Hematopoietic multipotent progenitor cell (in vitro differentiated cells): Measurements from ENCODE around the gene RAB30. TPM values are rescaled to one million over a fixed set of nuclear protein-coding genes. Genes with fewer than 3 reads are reported as not detected.
"Not testable (repeated sequence)": the region's sequence is repeated elsewhere in the genome, so short reads cannot be mapped to it uniquely, and the experiment has no call there.

Experiments used
- DNase-seq, 3 donors: peaks; one replicate each; pipeline ENCODE4 v3.0.0-alpha.2; 2011 to 2015; ENCODE audit warnings: low read depth in 2 of 3, low spot score in 2 of 3
- total RNA-seq: library from RNA; depleted of rRNA; stranded (reverse); fragments of >200 nt; gene quantifications from one replicate; pipeline ENCODE4 v1.2.3, GENCODE V29; 2012

RAB30 gene
- total RNA-seq, 1 donor: 0.81 TPM

DNA sequence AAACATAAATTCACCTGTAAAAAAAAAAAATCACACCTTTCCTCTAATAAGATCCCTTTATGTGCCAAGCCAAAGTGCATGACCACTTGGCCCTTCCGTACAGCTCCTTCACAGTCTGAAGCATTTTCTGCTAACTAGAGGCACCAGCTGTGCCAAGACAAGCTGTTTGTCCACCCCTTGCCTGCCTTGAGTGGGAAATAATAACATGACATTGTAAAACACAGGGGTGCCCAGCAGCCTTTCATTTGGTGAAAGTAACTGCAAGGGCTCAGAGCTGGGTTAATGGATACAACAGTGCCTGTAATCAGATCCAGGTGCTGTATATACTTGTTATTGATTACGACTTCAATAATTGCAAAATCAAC is 110.9 kb downstream of the RAB30 start:
- no peak for DNase-seq

DNA sequence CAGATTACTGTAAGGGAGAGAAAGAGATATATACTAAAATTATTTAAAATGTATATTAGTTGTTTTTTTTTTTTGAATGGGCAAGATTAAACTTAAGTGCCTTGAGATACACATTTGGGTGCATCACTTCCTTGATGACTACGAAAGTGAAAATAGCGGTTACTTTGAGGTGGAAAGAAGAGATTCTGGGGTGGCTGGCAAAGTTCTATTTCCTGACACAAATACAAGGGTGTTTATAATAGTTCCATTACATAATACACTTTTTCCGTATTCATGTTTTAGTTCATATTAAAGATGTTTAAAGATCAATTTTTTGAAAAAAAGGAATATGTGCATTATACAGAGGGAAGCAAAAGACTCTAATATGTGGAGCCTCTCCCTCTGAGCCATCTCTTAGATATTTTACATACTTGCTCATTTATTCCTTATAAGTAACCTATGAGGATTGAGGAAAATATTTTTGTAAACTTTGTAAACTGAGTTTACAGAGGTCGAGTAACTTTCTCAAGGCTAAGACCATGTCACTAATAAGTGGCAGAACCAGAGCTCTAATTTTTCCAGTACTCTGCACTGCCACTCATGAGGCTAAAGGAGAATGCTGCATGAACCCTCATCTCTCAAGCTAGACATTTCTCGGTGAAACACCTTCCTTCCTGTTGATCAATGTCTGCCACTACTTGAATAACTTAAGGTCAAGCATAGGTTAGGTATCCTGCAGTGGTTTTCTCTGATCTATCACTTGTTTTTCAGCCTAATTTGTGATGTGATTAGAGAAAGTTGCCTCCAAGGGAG is 111.5 kb downstream of the RAB30 start:
- DNase-seq: peak in 1 of 3 donors; percentile 35

DNA sequence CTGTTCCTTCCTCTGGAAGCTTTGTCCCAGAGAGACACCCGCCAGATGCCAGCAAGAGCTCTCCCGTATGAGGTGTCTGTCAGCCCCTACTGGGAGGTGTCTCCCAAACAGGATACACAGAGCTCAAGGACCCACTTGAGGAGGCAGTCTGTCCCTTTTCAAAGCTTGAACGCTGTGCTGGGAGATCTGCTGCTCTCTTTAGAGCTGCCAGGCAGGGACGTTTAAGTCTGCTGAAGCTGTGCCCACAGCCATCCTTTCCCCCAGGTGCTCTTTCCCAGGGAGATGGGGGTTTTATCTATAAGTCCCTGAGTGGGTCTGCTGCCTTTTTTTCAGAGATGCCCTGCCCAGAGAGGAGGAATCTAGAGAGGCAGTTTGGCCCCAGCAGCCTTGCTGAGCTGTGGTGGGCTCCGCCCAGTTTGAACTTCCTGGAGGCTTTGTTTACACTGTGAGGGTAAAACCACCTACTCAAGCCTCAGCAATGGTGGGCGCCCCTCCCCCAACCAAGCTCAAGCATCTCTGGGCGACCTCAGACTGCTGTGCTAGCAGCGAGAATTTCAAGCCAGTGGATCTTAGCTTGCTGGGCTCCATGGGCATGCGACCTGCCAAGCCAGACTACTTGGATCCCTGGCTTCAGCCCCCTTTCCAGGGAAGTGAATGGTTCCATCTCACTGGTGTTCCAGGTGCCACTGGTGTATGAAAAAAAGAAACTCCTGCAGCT is 115.8 kb downstream of the RAB30 start:
- not testable (repeated sequence) for DNase-seq

DNA sequence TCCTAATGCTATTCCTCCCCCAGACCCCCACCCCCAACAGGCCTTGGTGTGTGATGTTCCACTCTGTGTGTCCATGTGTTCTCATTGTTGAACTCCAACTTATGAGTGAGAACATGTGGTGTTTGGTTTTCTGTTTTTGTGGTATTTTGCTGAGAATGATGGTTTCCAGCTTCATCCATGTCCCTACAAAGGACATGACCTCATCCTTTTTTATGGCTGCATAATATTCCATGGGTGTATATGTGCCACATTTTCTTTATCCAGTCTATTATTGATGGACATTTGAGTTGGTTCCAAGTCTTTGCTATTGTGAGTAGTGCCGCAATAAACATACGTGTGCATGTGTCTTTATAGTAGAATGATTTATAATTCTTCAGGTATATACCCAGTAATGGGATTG is 121.2 kb downstream of the RAB30 start:
- DNase-seq: not testable (repeated sequence)

DNA sequence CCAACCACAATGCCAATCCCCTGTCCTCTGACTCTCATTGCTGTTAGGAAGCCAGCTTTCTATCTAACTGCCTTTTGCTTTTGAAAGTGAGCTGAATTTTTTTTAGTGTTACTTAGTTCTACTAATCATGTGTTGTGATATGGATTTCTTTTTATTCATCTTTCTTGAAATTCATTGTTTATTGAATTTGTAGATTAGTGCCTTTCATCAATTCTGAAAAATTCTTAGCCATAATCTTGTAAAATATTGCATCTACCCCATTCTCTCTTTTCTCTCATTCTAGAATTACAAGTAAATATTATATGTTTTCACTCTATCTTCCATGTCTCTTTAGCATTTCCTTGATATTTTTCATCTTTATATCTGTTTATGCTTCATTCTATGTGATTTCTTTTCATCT is 122.3 kb downstream of the RAB30 start:
- no peak for DNase-seq

DNA sequence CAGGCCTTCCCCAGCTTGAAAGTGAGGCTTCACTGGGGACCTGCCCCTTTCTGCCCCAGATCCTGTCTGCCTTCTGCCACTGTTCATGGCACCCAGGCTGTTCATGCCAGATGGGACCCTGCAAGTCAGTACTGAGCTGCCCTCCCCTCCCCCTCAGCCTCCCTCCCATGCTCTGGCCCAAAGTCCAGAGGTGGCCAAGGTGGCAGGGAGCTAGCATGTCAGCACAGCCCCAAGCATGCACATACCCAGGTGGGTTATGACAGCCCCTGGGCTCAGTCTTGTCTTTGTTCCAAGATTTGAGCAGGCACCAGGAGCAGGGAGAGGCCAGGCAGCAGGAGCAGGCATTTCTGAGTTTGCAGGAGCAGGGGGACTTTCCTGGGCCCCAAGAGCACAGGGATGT is 126.0 kb downstream of the RAB30 start:
- DNase-seq: no peak

DNA sequence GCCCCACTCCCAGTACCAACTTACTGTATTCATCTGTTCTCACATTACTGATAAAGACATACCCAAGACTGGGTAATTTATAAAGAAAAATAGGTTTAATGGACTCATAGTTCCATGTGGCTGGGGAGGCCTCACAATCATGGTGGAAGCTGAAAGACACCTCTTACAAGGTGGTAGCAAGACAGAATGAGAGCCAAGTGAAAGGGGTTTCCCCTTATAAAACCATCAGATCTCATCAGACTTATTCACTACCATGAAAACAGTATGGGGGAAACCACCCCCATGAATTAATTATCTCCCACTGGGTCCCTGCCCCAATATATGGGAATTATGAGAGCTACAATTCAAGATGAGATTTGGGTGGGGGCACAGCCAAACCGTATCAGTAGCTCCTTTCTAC is 126.7 kb downstream of the RAB30 start:
- DNase-seq: not testable (repeated sequence)

DNA sequence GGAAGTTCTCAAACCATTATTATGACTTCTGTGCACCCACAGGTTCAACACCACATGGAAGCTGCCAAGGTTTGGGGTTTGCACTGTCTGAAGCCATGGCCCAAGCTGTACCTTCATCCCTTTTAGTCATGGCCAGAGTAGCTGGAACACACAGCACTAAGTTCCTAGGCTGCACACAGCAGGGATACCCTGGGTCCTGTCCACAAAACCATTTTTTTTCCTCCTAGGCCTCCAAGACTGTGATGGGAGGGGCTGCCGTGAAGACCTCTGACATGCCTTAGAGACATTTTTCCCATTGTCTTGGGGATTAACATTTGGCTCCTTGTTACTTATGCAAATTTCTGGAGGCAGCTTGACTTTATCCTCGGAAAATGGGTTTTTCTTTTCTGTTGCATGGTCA is 127.5 kb downstream of the RAB30 start:
- DNase-seq: no peak

DNA sequence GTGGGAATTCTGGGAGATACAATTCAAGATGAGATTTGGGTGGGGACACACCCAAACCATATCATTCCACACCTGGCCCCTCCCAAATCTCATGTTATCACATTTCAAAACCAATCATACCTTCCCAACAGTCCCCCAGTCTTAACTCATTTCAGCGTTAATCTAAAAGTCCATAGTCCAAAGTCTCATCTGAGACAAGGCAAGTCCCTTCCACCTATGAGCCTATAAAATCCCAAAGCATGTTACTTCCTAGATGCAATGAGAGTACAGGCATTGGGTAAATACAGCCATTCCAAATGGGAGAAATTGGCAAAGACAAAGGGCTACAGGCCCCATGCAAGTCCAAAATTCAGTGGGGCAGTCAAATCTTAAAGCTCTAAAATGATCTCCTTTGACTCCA is 128.3 kb downstream of the RAB30 start:
- DNase-seq: not testable (repeated sequence)

DNA sequence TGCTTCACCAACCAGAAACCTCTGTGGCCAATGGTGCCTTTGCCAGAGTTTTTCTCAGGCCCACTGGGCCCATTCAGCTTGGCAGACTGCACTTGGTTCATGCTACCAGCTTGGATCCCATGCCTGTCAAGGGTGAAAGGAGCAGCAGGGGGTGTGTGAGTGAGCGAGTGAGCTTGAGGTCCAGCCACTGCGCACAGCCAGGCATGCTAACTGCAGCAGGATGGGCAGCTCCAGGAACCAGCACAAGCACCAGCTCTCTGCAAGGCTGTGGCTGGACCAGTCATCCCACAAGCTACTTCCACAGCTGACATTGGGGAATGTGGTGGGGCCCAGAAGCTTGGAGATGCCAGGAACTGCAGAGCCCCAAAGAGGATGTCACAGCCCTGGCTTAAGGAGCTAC is 129.3 kb downstream of the RAB30 start:
- DNase-seq: no peak

DNA sequence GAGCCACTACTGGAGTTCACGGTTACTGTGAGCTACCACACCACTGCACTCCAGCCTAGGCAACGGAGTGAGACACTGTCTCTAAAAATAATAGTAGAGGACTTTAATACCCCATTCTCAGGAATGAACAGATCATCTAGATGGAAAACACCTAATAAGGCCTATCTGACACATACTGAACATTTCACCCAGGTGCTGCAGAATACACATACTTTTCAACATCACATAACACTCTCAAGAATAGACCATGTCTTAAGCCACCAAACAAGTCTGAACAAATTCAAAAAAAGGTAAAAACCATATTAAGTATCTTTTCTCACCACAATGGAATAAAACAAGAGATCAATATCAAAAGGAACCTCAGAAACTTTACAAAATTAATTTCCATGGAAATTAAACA is 132.2 kb downstream of the RAB30 start:
- no peak for DNase-seq

DNA sequence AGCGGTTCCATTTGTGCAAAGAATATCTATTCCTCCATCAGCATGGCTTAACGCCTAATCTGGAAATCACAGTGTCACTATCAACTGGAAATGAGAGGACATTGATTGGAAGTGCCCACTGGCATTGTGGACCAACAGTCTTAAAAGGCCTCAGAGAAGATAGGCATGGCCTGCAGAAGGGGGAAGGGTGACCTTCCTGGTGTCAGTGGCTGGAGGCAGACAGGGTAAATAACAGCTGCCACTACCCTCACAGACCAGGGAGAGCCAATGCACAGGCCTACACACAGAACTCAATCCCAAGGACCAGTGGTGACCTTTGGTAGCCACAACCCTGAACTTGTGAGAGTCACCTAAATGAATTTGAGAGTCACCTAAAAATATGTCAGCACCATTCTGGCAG is 134.1 kb downstream of the RAB30 start:
- no peak for DNase-seq

DNA sequence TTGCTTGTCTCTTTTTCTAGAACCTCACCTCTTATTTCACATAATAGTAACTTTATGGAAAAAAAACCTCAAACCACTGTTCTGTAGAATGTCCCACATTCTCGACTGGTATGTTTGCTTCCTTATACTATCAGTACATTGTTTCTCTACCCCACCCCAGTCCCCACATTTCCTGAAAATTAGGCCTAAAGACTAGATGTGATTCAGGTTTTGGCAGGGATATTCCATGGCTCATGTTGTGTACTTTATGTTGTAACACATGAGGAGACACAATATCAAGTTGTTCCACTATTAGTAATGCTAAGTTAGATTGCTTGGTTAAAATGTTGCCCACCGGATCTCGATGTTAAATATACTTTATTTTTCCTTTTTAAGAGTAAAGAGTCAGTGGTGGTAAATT is 135.4 kb downstream of the RAB30 start:
- DNase-seq: no peak

DNA sequence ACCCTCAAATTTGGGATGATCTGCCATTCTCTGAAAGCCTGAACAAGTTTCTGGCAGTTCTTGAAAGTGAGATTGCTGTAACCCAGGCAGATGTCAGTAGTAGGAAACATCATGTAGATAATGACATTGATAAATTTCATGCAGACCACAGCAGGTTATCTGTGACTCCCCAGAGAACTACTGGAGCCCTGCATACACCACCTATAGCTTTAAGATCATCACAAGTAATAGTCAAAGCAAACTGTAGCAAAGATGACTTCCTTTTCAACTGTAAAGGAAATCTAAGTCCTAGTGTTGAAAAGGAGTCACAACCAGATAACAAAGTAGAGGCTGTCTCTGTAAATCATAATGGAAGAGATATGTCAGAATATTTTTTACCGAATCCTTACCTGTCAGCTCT is 139.1 kb downstream of the RAB30 start:
- peak in 2 of 3 donors; percentile 6 to 49 for DNase-seq

DNA sequence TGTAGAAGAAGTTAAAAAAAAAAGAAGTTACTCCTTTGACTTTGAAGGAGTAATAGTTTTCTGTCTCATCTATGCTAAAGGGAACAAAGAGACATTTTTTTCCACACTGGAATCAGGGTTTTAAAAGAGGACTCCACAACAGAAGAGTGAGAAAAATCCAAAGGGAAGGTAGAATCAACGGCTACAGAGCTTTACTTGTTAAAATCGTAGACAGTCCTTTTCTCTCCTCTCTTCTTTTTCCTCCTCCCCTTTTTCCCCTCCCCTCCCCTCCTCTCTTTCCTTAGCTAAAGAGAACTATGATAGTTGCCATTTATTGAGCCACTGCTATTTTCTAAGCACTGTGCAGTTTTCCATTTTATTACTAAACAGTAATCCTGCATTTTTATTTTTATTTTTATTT is 141.0 kb downstream of the RAB30 start:
- no peak for DNase-seq

DNA sequence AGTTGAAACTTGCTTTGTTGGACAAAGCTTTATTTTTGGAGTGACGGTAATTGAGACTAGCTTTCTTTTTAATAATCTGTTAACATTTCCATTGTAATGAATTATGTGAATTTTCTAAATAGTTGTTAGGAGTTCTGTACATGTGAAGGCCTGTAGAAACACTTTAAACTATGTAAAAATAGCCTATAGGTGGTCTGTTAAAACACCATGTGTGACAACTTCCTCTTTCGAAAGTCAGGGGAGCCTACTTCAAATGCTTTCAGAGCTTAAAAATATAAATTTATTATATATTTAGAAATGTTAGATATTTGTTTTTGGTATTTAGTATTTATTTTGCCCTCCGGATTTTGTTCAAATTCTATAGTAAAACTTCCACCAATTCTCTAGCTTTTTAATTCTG is 141.5 kb downstream of the RAB30 start:
- peak in 1 of 3 donors; percentile 12 for DNase-seq

DNA sequence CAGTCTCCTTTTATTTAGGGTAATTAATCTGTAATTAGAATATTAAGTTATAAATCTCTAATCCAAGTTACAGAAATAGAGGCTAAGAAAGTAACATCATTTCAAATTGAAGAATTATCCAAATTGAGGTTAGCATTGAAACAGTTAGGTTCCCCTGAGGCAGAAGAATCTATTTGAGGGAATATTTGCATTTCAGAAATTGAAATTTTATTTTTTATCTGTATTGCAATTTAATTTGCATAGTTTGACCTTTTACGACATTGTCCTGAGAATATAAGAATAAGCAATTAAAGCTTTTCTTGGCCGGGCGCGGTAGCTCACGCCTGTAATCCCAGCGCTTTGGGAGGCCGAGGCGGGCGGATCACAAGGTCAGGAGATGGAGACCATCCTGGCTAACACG is 142.6 kb downstream of the RAB30 start:
- no peak for DNase-seq

DNA sequence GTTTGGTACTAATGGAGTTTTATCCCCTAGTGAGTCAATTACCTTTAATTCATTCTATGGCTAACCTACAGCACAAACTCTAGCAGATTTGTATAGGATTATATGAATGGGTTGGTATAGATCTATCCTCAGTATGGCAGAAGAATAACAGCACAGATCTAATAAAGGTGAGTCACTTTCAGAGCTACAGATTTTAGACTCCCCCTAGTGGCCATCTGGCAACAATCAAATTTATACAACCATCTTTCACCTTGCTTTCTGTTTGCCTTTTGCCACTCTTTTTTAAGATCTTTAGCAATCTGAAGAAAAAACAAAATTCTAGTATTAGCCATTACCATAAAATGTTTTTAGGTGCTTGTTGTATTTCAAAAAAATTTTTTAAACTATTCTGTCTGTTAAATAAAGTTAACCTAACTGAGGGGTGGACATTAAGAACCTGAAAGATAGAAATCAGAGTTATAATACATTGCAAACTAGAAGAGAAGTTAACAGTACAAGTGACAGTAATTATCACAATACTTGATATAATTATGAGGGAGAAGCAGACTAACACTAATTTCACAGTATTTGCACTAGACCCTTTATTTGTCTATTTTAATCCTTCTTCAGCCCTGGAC is 144.3 kb downstream of the RAB30 start:
- peak; percentile 41 to 67 (median 49) for DNase-seq

DNA sequence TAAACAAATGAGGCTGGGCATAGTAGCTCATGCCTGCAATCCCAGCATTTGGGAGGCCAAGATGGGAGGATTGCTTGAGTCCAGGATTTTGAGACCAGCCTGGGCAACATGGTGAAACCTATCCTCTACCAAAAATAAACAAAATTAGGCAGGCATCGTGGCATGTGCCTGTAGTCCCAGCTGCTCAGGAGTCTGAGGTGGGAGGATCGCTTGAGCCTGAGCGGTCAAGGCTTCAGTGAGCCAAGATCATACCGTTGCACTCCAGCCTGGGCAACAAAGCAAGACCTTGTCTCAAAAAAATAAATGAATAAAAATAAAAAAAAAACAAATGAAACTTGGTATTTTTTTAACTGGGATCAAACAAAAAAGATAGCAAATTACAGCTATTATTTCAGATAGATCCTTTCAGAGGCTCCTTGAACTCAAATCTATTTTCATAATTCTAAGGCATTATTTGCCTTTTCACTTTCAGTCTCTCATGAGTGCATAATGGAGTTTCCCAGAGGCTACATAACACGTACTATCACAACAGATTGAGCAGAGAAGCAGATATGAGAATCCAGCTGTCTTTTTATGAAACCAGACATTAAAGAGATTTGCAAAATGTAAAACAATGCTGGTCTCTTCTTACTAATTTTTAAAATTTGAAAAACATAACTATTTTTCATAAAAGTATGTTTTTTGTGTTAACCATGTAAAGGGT is 147.0 kb downstream of the RAB30 start:
- no peak for DNase-seq
